Thymus (tissue), 11 donors: ENCODE data around the gene CDH1. TPM values are rescaled to one million over a fixed set of nuclear protein-coding genes. Genes with fewer than 3 reads are reported as not detected.

Source experiments
- DNase-seq, 9 donors: peaks; one replicate each; pipeline ENCODE4 v3.0.0-alpha.2; 2013; ENCODE audit warnings: low spot score in 9 of 9, low read depth in 6 of 9, missing footprints in 1 of 9
- H3K27ac ChIP-seq, 2 donors: one replicate each; pipeline ENCODE4 v1.5.1; 2013; ENCODE audit warnings: control low read depth in 1 of 2, low read depth in 1 of 2, low read length in 1 of 2, mild to moderate bottlenecking in 1 of 2, moderate library complexity in 1 of 2
- H3K27me3 ChIP-seq, 2 donors: one replicate each; pipeline ENCODE4 v1.5.1; 2013; ENCODE audit warnings: low read length in 1 of 2; ENCODE audit not compliant: control insufficient read depth in 2 of 2, insufficient read depth in 1 of 2
- H3K36me3 ChIP-seq, 2 donors: one replicate each; pipeline ENCODE4 v1.5.1; 2013; ENCODE audit warnings: low read length in 1 of 2, mild to moderate bottlenecking in 1 of 2, moderate library complexity in 1 of 2; ENCODE audit not compliant: control insufficient read depth in 2 of 2, insufficient read depth in 2 of 2
- H3K4me1 ChIP-seq, 2 donors: one replicate each; pipeline ENCODE4 v1.5.1; 2013; ENCODE audit warnings: low read length in 2 of 2; ENCODE audit not compliant: control insufficient read depth in 2 of 2, insufficient read depth in 2 of 2
- H3K4me3 ChIP-seq, 2 donors: one replicate each; pipeline ENCODE4 v1.5.1; 2013; ENCODE audit warnings: low read length in 2 of 2, control low read depth in 1 of 2, mild to moderate bottlenecking in 1 of 2
- H3K9me3 ChIP-seq, 2 donors: one replicate each; pipeline ENCODE4 v1.5.1; 2013; ENCODE audit warnings: low read length in 1 of 2, mild to moderate bottlenecking in 1 of 2; ENCODE audit not compliant: control insufficient read depth in 2 of 2, insufficient read depth in 1 of 2
- WGBS: extraction: QIAGEN DNeasy Blood & Tissue Kit; methylation state at CpG from one replicate; pipeline ENCODE4 v1.1.7; 2013; 5-methylcytosine and 5-hydroxymethylcytosine counted together
- polyA plus RNA-seq: library from polyadenylated mRNA; stranded (reverse); fragments of 200-250 nt; gene quantifications from one replicate; pipeline ENCODE4 v1.2.3, GENCODE V29; 2013
- total RNA-seq: library from RNA; stranded (reverse); fragments of 120-200 nt; gene quantifications from one replicate; pipeline ENCODE4 v1.2.4, GENCODE V29; 2013
- donor health status: healthy.

The CDH1 gene
- total and polyA plus RNA-seq, 2 donors, result 30.9 to 70.4 TPM

GRCh38 chr16:68764862-68765261 is 27.8 kb downstream of the CDH1 start:
- Histone ChIP-seq H3K9me3 (no peaks in the 10 kb centered on the region), H3K4me1 (peaks cover 10 to 55% of the 10 kb centered on the region in 2 donors), H3K4me3 (no peak overlapping the region), H3K27me3 (no peaks in the 10 kb centered on the region), H3K27ac (peak overlapping the region; percentile 31 to 89), H3K36me3 (no peaks in the 10 kb centered on the region)
- peak in 5 of 9 donors; percentile 57 to 84 (median 67) for DNase-seq
- 72% methylated on average over 8 of the region's 8 CpGs for WGBS

DNA sequence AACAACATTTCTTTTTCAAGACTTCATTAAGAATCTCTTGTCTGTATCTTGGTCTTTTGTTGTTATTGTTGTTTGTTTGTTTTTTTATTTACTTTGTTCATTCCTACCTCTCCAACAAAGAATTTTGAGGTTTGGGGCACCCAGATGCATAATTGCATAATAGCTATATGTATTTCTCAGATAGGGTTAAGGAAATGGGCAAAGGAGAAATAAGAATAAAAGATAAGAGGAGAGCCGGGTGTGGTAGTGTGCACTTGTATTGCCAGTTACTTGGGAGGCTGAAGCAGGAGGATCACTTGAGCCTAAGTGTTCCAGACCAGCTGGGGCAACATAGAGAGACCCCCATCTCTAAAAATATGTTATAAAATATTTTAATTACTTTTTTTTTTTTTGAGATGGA is 30.5 kb downstream of the CDH1 start:
- no peaks in the 10 kb centered on the region for H3K9me3 ChIP-seq
- H3K27ac ChIP-seq, result no peak overlapping the region
- H3K4me1 ChIP-seq, result peaks cover 13 to 63% of the 10 kb centered on the region in 2 donors
- no peaks in the 10 kb centered on the region for H3K27me3 ChIP-seq
- WGBS, result 91% methylated on average over 1 of the region's 1 CpG
- no peak for DNase-seq
- H3K36me3 ChIP-seq, result no peaks in the 10 kb centered on the region
- H3K4me3 ChIP-seq, result no peak overlapping the region

DNA sequence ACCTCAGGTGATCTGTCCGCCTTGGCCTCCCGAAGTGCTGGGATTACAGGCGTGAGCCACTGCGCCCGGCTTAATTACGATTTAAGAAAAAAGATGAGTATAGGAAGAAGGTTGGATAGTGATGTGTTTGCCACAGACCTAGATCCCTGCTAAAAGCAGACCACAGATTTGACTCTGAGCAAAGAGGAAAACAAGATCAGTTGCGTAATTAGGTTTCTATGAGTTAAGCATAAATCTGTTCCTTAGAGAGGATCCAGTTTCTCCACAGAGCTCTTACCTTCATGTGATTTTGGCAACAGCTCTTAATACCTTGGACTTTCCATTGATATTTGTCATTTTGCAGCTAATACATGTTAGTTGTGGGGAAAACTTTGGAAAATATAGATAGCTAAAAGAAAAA is 31.1 kb downstream of the CDH1 start:
- H3K36me3 ChIP-seq, result no peaks in the 10 kb centered on the region
- no peak overlapping the region for H3K4me3 ChIP-seq
- H3K4me1 ChIP-seq, result peaks cover 16 to 63% of the 10 kb centered on the region in 2 donors
- DNase-seq, result no peak
- WGBS, result 86% methylated on average over 7 of the region's 7 CpGs
- H3K27ac ChIP-seq, result no peak overlapping the region
- H3K27me3 ChIP-seq, result no peaks in the 10 kb centered on the region
- H3K9me3 ChIP-seq, result no peaks in the 10 kb centered on the region

DNA sequence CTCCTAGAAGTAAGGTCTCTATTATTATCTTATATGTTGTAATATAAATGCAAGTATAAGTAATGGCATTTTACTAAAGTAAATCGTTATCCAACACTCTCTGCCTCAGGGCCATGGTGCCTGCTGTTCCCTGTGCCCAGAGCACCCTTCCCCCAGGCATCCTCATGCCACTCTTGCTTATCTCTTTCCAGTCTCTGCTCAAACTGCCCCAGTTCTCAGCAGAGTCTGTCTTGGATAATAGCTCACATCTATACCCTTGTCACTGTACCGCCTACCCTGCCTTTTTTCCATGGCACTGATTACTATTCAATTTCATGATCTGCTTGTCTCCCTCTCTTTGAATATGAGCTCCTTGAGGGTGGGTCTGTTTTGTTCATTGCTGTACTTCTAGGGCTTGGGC is 31.7 kb downstream of the CDH1 start:
- Histone ChIP-seq H3K4me1 (peaks cover 14 to 62% of the 10 kb centered on the region in 2 donors), H3K27me3 (no peaks in the 10 kb centered on the region), H3K27ac (peak overlapping the region in 1 of 2 donors; percentile 45), H3K9me3 (no peaks in the 10 kb centered on the region), H3K4me3 (no peak overlapping the region), H3K36me3 (no peaks in the 10 kb centered on the region)
- 99% methylated on average over 2 of the region's 2 CpGs for WGBS
- no peak for DNase-seq

- no peaks in the 10 kb centered on the region for H3K27me3 ChIP-seq
- H3K36me3 ChIP-seq, result no peaks in the 10 kb centered on the region
Observed at GRCh38 chr16:68770671-68771070, 33.6 kb downstream of the CDH1 start.

GRCh38 chr16:68772030-68772681 is 35.1 kb downstream of the CDH1 start:
- Histone ChIP-seq H3K9me3 (no peaks in the 10 kb centered on the region), H3K4me3 (no peak overlapping the region), H3K36me3 (no peaks in the 10 kb centered on the region), H3K4me1 (peaks cover 17 to 69% of the 10 kb centered on the region in 2 donors), H3K27ac (peak overlapping the region in 1 of 2 donors; percentile 66), H3K27me3 (no peaks in the 10 kb centered on the region)
- WGBS, result 97% methylated on average over 11 of the region's 11 CpGs
- DNase-seq, result no peak

More at GRCh38 chr16:68770671-68771070, 33.6 kb downstream of the CDH1 start:
- 96% methylated on average over 8 of the region's 8 CpGs for WGBS
- H3K4me3 ChIP-seq, result no peak overlapping the region
- H3K4me1 ChIP-seq, result peaks cover 10 to 60% of the 10 kb centered on the region in 2 donors
- DNase-seq, result no peak
- H3K27ac ChIP-seq, result no peak overlapping the region
- no peaks in the 10 kb centered on the region for H3K9me3 ChIP-seq

DNA sequence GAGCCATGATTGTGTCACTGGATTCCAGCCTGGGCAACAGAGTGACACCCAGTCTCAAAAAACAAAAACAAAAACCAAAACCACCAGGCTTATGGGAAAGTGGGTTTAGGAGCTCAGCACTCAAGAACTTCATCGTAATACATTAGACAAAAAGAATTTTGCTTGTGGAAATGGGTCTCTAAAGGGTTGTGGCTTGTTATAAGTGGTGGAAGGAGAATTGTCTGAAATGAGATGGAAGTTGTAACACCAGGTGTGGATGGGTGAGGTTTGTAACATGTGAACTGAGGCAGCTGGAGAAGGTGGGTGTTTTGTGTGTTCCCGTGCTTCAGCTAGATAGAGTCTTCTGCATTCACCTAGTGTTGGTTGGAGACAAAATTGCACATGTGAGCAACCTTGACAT is 35.8 kb downstream of the CDH1 start:
- H3K9me3 ChIP-seq, result no peaks in the 10 kb centered on the region
- H3K4me1 ChIP-seq, result peaks cover 17 to 73% of the 10 kb centered on the region in 2 donors
- H3K36me3 ChIP-seq, result no peaks in the 10 kb centered on the region
- WGBS, result 42% methylated on average over 2 of the region's 2 CpGs
- no peaks in the 10 kb centered on the region for H3K27me3 ChIP-seq
- H3K27ac ChIP-seq, result peak overlapping the region in 1 of 2 donors; percentile 66
- DNase-seq, result peak in 4 of 9 donors; percentile 35 to 71 (median 42)
- H3K4me3 ChIP-seq, result no peak overlapping the region

DNA sequence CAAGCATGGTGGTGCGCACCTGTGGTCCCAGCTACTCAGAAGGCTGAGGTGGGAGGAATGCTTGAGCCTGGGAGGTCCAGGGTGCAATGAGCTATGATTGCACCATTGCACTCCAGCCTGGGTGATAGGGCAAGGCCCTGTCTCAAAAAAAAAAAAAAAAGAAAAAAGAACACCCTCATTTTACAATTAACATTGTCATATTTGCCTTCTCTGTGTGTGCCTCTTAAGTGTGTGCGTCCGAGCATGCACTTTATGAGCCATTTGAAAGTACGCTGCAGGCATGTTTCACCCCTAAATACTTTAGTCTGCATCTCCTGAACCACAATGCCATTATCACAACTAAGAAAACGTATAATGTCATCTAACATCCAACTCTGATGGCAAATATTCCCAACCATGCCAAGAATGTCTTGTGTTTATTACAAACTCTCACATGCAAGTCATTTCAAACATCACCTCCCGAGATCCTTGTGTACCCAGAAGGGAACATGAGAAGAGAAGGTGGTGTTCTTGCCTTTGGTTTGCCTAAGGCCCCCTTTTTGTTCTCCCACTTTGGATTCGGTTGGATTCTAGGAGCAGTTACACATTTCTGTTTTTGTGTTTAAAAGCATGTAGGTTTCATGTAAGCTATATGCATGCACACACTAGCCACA is 38.0 kb downstream of the CDH1 start:
- H3K4me3 ChIP-seq, result no peak overlapping the region
- H3K4me1 ChIP-seq, result peaks cover 17 to 85% of the 10 kb centered on the region in 2 donors
- no peaks in the 10 kb centered on the region for H3K27me3 ChIP-seq
- H3K27ac ChIP-seq, result peak overlapping the region in 1 of 2 donors; percentile 36
- 91% methylated on average over 7 of the region's 7 CpGs for WGBS
- no peaks in the 10 kb centered on the region for H3K9me3 ChIP-seq
- H3K36me3 ChIP-seq, result no peaks in the 10 kb centered on the region
- DNase-seq, result no peak

DNA sequence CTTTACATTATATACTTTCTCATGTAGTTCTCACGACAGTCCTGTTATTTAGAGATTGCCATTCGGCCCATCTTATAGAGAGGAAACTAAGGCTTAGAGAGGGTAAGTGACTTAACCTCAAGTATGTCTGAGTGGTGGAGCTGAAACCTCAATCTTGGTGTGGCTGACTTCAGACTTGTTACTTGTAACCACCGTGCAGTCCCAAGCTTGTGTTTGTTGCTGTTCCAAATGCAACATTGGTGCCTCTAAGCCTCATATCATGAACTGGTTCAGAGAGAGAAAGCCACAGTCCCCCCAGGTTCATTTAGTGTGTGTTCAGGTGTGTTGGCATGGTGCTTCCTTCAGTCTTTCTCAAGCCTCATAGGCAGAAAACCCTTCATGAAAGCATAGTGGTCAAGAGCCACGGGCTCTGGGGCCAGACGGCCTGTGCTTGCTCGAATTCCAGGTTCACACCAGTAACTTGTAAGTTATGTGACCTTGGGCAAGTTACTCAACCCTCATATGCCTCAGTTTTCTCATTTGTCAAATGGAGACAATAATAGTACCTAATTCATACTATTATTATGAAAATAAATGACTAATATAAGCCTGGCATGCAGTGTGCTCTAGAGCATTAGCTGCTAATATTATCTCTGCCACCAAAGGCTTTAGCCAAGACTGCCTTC is 39.9 kb downstream of the CDH1 start:
- Histone ChIP-seq H3K36me3 (no peaks in the 10 kb centered on the region), H3K9me3 (peaks cover 0 to 3% of the 10 kb centered on the region in 2 donors), H3K27me3 (no peaks in the 10 kb centered on the region), H3K4me1 (peaks cover 31 to 89% of the 10 kb centered on the region in 2 donors), H3K27ac (peak overlapping the region; percentile 62 to 68), H3K4me3 (no peak overlapping the region)
- WGBS, result 59% methylated on average over 6 of the region's 6 CpGs
- DNase-seq, result peak in 5 of 9 donors; percentile 56 to 87 (median 59)
